HS-5 (cell line): ENCODE results near the gene DEGS2.
"Not testable (repeated sequence)": the region's sequence is repeated elsewhere in the genome, so short reads cannot be mapped to it uniquely, and the experiment has no call there.

ENCODE experiments used
- DNase-seq: peaks from one replicate; pipeline ENCODE4 v3.0.0-alpha.2; 2012; ENCODE audit warnings: low read depth

The DEGS2 gene

GRCh38 chr14:100159094-100159864 lies at the start of gene DEGS2:
DEGS2 (minus strand) TSS chr14:100159645; CDS start chr14:100159587, 58 bp downstream.
- DNase-seq, result no peak

- DNase-seq, result not testable (repeated sequence)
Measured at GRCh38 chr14:100208136-100208535, 48.7 kb upstream of the DEGS2 start.

- DNase-seq, result not testable (repeated sequence)
Measured at GRCh38 chr14:100207588-100207987, 48.1 kb upstream of the DEGS2 start.

- not testable (repeated sequence) for DNase-seq
Measured at GRCh38 chr14:100204835-100205167, 45.4 kb upstream of the DEGS2 start.

- no peak for DNase-seq
Measured at GRCh38 chr14:100203962-100204834, 44.8 kb upstream of the DEGS2 start.

GRCh38 chr14:100203146-100203545 lies 43.7 kb upstream of the DEGS2 start:
- DNase-seq, result no peak

- DNase-seq, result no peak
Measured at GRCh38 chr14:100202712-100203111, 43.3 kb upstream of the DEGS2 start.

GRCh38 chr14:100201701-100202100 lies 42.3 kb upstream of the DEGS2 start:
- DNase-seq, result no peak

GRCh38 chr14:100200311-100200710 lies 40.9 kb upstream of the DEGS2 start:
- no peak for DNase-seq

- DNase-seq, result no peak
Measured at GRCh38 chr14:100199240-100199860, 39.9 kb upstream of the DEGS2 start.

GRCh38 chr14:100193417-100194357 lies 34.2 kb upstream of the DEGS2 start:
- DNase-seq, result no peak

- peak; percentile 80 for DNase-seq
Measured at GRCh38 chr14:100192672-100193416, 33.4 kb upstream of the DEGS2 start.

- DNase-seq, result no peak
Measured at GRCh38 chr14:100192250-100192671, 32.8 kb upstream of the DEGS2 start.

GRCh38 chr14:100191584-100192249 lies 32.3 kb upstream of the DEGS2 start:
- no peak for DNase-seq

- DNase-seq, result no peak
Measured at GRCh38 chr14:100190126-100190525, 30.7 kb upstream of the DEGS2 start.

- no peak for DNase-seq
Measured at GRCh38 chr14:100188392-100189030, 29.1 kb upstream of the DEGS2 start.

GRCh38 chr14:100187247-100187833 lies 27.9 kb upstream of the DEGS2 start:
- no peak for DNase-seq

GRCh38 chr14:100181876-100182551 lies 22.6 kb upstream of the DEGS2 start:
- DNase-seq, result not testable (repeated sequence)

GRCh38 chr14:100180671-100181070 lies 21.2 kb upstream of the DEGS2 start:
- not testable (repeated sequence) for DNase-seq
